ENCODE measurements around the gene HDAC8.
"Not testable (repeated sequence)": the region's sequence is repeated elsewhere in the genome, so short reads cannot be mapped to it uniquely, and the experiment has no call there.

Gene HDAC8

DNA sequence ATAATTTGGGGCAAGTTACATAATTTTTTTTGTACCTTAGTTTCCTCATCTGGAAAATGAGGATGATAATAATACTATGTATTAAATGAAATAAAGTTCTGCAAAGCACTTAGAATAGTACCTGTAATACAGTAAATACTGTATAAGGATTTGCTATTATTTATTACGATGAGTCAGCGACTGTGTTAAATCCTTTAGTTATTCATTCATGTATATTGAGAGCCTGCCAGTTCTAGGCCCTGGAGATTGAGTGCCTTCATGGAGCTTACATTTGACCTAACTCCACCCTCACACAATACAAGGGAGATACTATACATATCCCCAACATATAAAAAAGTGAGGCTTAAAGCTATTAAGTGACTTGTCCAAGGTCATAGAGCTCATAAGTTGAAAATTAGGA, 199.9 kb downstream of the HDAC8 start:
- no peak for DNase-seq (ENCODE audit: low spot score)

DNA sequence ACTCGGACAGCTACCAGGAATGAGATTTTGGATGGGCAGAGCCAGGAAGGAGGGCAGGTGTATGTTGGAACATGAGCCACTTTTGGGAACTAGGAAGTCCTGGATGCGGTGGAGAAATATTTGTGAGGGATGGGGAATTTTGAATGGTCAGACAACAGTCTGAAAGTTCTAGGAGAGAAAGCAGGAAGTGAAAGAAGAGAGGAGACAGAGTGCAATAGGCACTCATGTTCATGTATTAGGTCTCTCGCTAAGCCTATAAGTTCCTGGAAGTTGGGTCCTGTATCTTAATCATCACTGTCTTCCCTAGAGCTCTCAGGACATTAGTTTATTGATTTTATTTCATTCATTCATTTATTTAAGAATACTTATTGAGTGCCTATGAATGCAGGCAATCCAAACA, 201.2 kb downstream of the HDAC8 start:
- no peak for DNase-seq (ENCODE audit: low spot score)

DNA sequence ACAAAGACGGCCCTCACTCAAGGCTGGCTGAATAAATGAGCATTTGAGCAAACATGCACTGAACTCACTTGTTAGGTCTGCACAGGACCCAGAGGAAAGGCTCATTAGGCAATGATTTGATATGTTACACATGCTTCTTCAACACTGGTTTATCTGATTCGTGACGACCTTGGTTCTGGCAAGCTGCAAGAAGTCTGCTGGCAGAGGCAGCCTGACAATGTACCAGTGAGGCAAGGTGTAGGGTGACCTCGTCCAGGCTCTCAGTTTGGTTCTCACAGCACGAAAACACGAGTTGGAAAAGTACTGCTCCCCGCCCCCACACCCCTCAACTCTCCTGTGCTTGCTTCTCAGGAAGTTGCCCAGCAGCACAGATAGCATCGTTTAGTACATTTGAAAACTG, 203.8 kb downstream of the HDAC8 start:
- no peak for DNase-seq (ENCODE audit: low spot score)

DNA sequence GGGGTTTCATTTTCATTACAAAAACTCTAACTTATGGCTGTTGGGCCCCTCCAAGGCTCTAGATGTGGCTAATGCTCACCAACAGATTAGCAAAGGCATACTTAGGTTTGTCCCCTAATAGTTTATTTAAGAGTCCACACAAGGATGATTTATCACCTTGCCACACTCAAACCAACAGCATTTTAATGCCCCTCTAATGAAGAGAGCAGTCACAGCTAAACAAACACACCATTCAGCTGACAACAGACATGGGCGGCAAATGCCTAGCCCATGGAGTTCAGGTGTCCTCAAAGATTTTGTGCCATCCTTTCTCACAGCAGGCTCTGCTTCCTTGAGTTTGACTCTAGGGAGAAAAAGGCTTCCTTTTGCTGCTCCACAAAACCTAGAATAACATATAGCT, 205.1 kb downstream of the HDAC8 start:
- no peak for DNase-seq (ENCODE audit: low spot score)

DNA sequence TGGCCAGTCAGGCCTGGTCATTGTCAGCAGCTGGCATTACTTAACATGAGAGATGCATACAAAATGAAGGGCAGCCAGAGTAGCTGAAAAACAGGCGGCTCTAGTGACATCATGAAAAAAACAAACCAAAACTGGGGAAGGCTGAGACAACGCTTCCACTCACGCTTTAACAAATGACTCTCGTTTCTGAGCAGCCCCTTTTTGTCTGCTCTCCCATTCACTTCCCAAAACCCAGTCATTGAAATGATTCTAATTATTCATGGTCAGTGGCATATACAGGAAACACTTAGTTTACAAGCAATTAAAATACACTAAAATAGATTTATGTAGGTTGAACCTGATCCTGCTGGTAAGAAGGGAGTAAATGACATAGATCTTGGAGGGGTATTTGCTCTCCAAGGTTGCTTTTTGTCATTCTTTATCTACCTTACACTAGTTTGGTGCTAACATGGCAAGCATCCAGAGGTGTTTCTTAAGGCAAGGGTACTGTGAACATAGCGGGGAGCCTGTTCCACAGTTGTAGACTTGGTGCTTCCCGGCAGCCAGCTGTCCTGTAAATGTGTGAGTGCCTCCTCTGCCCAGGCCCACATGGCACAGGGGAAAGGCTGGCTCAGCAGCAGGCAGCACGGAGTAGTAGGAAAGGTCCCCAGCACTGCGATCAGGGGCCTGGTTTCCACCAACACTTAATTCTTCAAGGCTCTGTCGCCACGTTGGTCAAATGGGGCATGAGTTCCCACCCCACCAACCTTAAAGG, 205.8 kb downstream of the HDAC8 start:
- DNase-seq (ENCODE audit: low spot score), result no peak

DNA sequence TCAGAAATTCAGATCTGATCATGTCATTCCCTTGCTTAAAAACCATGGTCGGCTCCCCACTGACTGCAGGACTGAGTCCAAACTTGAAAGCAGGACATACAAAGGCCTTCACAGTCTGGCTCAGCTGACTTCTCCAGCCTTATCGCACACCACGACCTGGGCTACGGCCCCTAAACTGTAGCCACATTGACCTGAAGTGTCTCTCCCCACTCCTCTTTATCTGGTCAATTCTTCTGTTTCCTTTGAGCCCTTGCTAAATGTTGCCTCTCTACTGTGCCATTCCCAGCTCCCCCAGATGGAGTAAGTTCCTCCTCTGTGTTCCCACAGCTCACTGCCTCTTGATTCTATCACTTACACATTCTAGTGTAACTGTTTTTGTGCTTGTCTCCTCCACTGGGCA, 206.5 kb downstream of the HDAC8 start:
- DNase-seq (ENCODE audit: low spot score), result no peak

DNA sequence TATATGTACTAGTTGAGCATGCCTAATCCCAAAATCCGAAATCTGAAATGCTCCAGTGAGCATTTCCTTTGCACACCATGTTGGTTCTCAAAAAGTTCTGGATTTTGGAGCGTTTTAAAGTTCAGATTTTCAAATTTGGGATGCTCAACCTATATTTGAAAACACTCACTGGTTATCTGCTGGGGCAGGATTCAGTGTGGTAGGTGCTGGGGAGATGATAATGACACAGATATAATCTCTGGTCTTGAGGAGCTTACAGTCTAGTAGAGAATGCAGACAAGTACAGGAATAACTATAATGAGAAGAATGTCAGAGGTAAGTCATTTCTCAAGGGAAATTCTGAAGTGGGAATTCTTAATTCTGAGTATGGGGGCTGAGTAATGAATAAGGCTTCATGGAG, 207.5 kb downstream of the HDAC8 start:
- no peak for DNase-seq (ENCODE audit: low spot score)

DNA sequence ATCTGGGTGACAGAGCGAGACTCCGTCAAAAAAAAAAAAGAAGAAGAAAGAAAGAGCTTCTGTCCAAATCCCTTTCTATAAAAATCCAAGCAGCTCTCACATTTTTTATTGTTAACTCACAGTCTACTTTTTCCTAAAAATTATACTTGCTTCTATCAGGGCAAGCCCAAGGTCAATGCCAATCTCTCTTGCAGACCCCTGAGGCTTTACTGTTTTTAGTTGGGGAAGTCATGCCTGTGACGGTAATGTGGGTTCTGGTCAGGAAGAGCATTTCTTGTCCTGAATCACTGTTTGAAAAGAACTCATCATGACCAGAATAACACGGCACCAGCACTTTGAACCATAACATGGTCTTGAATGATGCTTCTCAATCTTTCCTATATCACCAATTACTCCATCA, 212.3 kb downstream of the HDAC8 start:
- DNase-seq (ENCODE audit: low spot score), result no peak

DNA sequence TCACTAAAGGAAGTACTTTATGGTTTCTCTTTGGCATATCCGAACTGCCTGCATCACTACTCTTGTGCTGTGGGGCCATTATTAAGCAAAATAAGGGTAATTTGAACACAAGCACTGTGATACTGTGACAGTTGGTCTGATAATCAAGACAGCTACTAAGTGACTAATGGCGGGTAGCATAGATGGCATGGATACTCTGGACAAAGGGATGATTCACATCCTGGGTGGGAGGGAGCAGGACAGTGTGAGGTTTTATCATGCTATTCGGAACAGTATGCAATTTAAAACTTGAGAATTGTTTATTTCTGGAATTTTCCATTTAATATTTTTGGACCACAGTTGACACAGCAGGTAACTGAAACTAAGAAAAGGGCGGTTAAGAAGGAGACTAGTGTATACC, 214.3 kb downstream of the HDAC8 start:
- no peak for DNase-seq (ENCODE audit: low spot score)

DNA sequence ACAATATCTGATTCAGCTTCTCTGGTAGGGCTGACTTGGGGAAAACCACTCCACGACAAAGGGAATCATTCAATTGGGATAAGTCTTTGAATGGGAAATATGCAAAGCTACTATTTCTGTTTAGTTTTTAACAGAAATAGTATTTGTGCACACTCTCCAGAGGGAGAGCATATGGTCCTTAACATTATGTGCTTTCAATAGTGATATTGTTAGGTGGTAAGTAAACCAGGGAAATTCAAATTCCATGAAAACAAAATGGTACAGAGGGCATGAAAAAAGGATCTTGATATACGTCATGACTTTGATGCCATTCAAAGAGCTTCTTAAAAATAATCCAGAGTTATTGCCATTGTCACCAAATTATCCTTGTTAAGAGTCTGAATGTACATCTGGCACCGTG, 219.9 kb downstream of the HDAC8 start:
- DNase-seq (ENCODE audit: low spot score), result no peak

DNA sequence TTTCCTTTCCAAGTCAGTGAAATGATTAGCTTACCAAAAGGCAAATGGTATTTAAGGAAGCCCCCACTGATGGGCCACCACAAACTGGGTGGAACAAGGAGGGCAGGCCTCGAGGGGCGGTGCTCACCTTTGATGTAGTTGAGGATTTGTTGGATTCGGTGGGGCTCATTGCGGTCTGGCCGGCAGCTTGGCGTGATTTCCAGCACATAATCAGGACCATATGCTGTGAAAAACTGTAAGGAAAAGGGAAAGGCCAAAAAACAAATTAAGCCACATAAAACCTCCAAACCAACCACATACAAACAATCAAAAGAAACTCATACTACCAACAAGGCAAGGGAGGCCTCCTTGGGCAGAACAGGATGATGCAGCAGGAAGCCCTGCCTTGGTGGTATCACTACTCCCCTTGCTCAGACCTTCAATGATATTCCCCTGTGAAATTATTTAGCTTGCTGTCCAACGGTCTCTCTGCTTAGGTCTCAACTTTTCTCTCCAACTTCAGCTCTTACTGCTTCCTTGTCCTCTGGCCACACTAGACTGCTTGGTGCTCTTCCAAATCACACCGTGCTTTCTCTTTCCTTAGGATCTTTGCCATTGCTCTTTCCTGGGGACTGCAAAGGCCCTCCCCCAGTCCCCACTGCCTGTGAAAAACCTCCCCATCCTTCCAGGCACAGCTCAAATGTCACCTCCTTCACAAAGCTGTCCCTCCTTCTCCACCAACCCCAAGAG, 220.9 kb downstream of the HDAC8 start:
- no peak for DNase-seq (ENCODE audit: low spot score)

DNA sequence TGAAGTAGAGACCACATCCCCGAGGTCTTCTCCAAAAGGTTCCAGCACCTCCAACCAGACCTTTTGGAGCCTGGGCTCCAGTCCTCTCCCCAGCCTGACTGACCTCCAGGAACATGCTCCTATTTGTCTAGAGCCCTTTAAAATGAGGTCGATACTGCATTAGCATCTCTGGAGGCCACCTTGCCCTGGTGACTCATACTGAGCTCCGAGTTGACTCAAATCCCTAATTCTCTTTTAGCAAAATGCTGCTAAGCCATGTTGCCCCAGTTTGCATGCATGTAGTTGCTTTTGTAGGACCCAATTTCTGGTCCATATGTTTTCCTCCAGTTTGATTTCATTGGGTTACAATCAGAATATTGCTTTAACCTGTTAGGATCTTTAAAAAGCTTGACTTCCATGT, 223.5 kb downstream of the HDAC8 start:
- no peak for DNase-seq (ENCODE audit: low spot score)

DNA sequence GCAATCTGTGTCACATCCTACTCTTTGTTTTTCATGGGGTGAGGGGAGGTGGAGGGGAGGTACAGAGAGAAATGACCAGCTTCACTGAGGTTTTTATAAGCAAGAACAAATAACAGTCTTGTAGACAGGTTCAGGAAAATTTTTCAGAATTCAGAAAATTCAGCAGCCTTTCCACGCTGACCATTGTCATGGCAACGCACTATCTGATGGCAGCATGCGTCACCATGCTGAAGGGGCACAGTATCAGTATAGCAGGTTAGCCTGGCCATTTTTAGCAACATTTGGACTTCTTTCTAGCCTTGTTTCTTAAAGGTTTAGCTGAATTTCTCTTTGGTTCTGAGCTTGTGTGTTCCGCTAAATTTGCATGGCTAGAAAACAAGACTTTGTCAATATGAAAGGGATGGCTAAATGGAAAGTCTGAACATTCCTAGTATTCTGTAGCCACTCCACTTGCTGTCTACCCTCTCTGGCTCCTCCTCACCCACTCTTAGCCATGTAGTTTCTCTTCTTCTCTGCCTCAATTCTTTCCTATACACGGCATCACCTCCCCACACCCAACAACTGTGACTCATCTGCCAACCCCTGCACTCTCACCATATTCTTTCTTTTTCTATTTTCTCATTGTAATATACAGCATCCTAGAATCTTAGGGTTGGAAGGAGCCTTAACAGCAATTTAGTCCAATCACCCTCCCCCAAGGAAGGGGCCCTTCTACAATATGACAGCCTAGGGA, 224.2 kb downstream of the HDAC8 start:
- DNase-seq (ENCODE audit: low spot score), result no peak

DNA sequence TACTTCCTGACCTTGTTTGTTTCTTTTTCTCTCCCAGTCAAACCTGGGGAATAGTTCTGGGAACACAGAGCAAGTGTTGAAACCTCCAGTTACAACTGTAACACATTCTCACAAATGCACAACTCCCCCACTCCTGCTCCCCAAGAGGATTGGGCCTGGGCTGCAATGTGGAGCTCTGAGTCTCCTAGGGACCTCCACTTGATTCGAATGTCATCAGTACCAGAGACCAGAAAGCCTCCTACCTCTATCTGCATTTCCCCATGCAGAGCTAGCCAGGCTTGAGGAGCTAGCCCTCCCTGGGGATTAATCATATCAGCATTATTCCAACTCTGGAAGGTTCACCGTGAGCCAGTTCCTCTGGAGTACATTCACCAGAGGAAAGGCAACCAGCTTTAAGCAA, 225.3 kb downstream of the HDAC8 start:
- no peak for DNase-seq (ENCODE audit: low spot score)

DNA sequence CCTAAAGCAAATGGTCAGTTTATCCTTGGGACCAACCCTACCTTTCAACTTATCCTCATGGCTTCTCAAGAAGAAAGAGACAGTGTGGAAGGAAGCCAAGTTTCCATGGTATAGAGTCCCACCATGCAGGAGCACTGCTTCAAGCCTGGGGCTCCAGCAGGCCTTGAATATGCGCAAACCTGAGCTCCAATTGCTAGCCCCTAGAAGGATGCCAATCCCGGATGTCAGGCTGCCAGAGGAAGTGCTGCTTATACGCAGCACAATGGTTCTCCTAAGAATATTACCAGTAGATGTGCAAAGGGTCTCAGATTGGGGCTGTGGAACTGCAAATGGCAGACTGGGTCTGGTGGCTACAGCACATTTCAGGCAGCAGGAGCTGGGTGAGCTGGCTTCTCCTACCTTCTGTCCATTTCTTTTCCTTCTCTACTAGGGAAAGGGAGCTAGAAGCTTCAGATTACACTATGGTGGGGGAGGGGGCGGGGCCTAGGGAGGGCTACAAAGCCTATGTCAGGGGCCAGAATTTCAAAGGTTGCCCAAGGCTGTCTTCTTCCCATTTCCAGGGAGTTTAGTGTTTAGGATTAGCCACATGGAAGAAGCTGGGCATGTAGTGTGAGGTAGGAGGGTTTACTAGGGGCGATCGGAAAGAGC, 226.2 kb downstream of the HDAC8 start:
- no peak for DNase-seq (ENCODE audit: low spot score)

DNA sequence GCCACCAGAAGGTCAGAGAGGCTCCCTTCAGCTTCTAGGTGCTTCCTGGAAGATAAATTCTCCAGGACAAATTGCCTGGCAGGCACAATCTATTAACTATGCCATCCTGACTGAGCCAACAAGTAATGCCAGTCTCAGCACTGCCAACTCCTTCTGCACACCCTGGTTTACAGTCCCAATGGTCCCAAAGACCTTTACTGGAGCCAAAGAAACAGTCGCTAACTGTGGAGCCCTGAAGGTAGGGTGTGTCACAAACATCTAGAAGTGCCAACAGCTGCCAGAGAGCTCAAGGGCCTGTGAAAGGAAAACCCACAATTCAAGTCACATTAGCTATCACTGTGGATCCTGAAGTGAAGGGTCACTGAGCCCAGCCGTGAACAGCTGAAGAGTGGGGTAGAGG, 232.0 kb downstream of the HDAC8 start:
- DNase-seq (ENCODE audit: low spot score), result no peak

DNA sequence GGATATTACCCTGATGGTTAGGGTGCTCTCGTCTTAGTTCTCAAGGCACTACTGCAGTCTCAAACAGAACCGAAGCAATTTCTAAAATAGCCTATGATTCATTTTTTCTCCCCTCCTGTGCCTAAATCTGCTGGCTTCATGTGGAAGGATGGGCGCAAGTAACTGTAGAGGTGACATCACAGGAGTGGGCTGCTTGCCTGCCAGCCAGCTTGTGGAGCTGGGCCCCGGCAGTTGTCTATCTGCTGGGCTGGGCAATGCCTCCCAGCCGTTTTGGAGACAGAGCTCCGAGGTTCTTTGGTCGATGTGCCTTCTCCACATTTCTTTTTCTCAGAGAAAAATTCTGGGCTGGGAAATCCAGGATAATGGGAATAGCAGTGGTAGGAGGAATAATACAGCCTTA, 232.6 kb downstream of the HDAC8 start:
- no peak for DNase-seq (ENCODE audit: low spot score)

DNA sequence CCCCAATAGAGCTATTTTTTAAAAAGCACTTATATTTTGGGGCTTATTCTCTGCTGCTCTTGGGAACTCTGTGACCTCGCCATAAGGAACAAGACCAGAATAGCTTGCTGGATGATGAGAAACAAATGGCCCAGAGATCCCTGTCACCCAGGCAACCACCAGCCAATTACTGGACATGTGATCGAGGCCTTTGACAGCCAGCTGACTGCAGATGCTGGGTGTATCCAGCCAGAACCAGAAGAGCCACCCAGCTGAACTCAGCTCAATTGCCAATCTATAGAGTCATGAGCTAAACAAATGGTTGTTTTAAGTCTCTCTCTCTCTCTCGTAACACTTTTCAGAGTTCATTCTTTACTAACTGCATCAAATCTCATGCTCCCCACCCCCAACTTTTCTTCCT, 242.5 kb downstream of the HDAC8 start:
- no peak for DNase-seq (ENCODE audit: low spot score)

DNA sequence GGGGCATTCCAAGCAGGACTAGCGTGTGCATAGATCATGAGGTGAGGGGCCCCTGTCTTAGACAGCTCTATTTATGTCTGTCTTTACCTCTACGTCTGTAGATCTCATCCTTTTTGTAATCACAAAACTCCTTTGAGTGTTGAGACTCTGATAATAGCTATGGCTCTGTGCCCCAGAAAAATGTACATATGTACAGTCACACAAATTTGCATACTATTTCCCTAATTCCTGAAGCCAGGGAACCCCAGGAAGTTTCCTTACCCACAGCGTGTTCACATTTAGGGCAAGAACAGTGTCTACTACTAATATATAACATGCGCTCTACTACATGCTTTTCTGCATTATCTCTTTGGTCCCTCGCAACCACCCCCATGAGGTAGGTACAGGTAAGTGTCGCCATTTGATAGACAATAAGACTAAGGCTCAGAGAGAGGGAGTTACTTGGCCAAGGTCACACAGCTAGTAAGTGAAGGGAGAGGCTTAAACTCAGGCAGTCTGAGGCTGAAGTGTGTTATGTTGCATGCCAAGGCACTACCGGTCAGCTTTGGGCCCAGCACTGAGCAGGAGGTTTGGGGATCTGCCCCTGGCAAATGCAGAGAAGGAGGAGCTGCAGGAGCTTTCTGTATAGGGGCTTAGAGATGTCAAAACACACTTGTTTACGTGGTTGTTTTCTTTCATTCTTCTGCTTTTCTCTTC, 245.9 kb downstream of the HDAC8 start:
- DNase-seq (ENCODE audit: low spot score), result no peak

DNA sequence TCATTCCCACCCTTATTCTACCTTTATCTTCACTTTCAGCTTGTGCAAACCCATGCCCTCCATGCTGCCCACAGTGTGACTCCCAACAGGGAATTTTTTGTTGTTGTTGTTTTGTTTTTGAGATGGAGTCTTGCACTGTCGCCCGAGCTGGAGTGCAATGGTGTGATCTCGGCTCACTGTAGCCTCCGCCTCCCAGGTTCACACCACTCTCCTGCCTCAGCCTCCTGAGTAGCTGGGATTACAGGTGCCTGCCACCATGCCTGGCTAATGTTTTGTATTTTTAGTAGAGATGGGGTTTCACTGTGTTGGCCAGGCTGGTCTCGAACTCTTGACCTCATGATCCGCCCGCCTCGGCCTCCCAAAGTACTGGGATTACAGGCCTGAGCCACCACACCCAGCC, 253.0 kb downstream of the HDAC8 start:
- DNase-seq (ENCODE audit: low spot score), result not testable (repeated sequence)

DNA sequence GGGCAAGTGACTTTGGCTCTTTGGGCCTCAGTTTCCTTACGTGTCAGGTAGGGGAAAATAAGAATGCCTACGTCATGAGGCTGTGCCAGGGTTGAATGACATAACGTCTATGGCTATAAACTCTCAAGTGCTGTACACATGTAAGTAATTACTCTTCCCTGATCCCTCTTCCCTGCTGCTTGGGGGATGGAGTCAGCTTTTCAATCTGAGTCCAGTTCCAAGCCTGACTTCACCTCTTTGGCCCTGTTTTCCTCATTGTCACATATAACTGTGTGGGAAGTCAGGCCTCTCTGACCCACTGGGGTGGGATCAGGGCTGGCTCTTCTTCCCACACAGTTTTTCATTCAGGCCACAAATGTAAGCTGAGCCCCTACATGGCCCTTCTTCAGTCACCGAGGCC, 255.5 kb downstream of the HDAC8 start:
- no peak for DNase-seq (ENCODE audit: low spot score)
